HG02884 (cell line): ENCODE data around the gene NDUFS3.
"Not testable (repeated sequence)": the region's sequence is repeated elsewhere in the genome, so short reads cannot be mapped to it uniquely, and the experiment has no call there.

Experiments used
- ATAC-seq: cut with Tn5 transposase; IDR thresholded peaks from one replicate; pipeline ENCODE4 v1.9.1; 2021; ENCODE audit warnings: mild to moderate bottlenecking, moderate library complexity; ENCODE audit not compliant: unreplicated experiment

NDUFS3 gene

DNA sequence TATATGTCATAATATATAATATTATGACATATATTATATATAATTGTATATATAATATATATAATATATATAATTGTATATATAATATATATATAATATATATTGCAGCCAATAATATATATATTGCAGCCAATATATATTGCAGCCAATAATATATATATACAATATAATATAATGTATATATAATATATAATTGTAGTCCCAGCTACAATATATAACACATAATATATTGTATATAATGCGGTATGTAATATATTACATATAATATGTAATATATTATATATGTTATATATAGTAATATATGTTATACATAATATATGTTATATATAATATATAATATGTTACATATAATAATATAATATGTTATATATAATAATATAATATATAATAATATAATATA is 20.2 kb upstream of the NDUFS3 start:
- ATAC-seq = no peak

DNA sequence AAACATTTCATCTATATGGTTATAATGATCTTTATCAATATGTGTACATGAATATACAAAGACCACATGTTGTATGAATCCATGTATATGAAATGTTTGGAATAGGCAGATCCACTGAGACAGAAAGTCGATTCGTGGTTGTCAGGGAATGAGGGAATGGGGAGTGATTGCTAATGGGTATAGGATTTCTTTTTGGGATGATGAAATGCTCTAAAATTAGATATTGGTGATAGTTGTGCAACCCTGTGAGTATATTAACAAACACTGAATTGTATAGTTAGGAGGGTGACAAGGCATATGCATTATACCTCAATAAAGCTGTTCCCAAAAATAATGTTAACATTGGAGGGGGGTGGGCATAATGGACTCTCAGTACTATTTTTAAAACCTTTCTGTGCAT is 18.4 kb upstream of the NDUFS3 start:
- ATAC-seq = no peak

GRCh38 chr11:47562393-47562792 is 16.5 kb upstream of the NDUFS3 start:
- ATAC-seq = not testable (repeated sequence)

DNA sequence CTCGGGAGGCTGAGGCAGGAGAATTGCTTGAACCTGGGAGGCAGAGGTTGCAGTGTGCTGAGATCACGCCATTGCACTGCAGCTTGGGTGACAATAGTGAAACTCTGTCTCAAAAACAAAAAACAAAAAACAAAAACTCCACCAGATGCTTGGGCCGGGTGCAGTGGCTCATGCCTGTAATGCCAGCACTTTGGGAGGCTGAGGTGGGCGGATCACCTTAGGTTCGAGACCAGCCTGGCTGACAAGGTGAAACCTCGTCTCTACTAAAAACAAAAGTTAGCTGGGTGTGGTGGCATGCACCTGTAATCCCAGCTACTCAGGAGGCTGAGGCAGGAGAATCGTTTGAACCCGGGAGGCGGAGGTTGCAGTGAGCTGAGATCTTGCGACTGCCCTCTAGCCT is 14.5 kb upstream of the NDUFS3 start:
- not testable (repeated sequence) for ATAC-seq

DNA sequence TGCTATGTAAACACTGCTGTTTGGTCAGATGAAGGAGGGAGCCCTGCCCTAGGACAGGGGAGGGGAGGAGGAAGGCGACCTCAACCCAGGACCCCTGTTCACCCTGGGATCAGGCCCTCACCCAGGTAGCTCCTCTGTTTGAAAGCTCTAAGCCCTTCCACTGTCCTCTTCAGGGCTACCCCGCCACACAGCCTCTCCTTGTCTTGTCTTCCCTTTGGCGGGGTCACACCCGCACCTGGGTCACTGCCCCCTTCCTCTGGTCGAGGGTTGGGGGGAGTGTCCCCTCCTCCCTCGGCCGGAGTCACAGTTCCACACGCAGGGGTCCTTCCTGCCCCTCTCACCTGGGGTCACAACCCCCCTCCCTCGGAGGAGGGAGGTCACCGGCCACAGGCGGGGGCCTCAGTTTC is 13.9 kb upstream of the NDUFS3 start:
- ATAC-seq = no peak

- ATAC-seq = peak; percentile 80
Observed at GRCh38 chr11:47565340-47566148, 13.3 kb upstream of the NDUFS3 start, which contains the start of gene PTPMT1. Gene PTPMT1, plus strand, starts transcription at chr11:47565599. Its CDS starts 24 bp downstream, at chr11:47565623.

- no peak for ATAC-seq
Observed at GRCh38 chr11:47566149-47566698, 12.7 kb upstream of the NDUFS3 start.

- no peak for ATAC-seq
Observed at GRCh38 chr11:47569646-47570045, 9.2 kb upstream of the NDUFS3 start.

DNA sequence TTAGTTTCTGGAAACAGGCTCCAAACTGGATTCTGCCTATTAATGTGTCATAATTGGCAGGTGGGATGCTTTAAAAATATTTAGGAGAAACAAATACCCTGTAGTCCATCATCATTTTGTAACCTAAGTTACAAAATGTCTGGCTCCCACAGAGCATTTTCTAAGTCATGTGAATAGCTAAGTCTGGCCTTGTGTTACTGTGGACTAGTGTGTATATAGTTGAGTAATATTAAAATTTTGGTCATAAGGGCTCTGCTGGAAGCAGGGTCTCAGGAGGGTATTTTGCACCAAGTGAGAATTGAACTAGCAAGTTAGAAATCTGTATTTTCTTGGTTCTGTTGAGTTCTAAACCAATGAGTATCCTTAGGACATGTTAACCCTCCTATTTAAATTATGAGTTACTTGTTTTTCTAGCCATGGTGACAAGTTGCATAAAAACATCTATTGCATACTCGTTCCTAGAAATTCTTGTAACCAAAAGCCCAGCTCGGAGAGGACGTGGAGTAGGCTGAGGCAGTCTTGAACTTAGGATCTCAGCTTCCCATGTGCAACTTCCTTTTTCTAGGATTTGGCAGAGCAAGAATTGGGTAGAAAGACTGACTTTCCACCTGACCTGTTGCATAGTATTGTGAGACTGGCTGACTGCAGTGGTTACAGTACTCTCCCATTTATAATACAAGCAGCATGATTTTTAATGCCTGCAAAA is 8.1 kb upstream of the NDUFS3 start:
- no peak for ATAC-seq

DNA sequence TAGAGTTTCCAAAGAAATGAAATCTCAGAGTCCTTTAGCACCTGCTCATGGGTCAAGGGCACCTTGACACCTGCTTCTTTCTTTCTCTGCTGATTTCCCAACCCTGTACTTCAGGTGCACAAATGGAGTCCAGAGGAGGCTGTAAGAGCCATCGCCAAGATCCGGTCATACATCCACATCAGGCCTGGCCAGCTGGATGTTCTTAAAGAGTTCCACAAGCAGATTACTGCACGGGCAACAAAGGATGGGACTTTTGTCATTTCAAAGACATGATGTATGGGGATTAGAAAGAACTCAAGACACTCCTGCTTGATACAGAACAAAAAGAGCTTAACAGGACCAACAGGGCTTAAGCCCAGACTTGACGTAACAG is 7.5 kb upstream of the NDUFS3 start:
- no peak for ATAC-seq

DNA sequence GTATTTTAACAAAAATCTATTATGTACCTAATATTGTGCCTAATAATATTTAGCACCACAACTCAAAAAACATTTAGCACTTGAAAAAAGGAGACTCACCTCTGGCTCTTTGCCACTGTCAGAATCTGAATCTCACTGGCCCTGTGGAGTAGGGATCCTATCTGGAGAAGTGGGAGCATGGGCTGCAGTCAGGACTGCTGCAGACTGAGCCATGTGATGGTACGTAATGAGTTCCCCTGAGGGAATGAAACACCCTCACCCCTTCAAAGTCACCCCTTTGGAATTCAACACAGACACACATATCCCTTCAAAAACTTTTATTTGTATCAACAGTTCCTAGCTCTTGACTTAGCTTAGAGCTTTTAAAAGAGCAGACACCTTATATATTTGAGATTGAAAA is 7.0 kb upstream of the NDUFS3 start:
- ATAC-seq = no peak

DNA sequence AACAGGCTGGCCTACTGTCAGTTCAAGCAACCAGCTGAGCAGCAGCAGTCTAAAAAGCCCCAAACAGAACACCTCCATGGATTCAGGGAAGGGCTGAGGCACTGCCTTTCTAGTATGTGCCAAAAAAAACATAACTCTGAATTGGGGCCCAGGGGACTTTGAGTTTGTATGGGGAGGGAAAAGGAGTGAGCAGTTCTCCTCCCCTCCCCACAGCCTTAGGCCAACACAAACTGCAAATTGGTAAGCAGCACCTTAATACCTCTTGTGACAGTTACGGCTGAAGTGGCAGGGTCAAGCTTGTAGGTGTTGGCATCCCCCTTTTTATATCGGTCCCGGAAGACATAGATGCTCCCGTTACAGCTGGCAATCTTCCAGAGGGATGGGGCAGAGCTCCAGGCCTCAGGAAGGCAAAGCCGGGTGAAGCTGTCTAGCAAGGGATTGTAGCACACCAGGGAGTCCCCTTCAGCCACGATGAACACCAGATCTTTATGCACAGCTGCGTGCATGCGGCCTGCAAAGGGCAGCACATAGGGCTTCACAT is 6.1 kb upstream of the NDUFS3 start:
- ATAC-seq = no peak

DNA sequence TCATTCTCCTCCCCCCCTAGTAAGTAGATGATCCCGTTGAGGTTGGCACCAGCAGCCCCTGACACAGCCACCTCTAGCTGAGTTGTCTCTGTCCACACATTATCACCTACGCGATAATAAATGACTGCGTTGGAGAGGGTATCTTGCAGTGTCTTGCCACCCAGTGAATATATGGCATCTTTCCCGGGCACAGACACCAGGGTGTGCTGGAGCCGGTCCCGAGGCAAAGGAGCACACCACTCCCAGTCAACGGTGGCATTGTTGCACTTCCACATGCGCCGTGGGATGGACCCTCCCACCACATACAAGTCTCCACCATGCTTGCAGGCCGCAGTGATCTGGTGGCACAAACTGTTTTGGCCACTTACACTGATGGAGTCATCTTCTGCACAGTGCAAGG is 5.6 kb upstream of the NDUFS3 start:
- ATAC-seq = no peak

- ATAC-seq = no peak
Observed at GRCh38 chr11:47577460-47578041, 1.3 kb upstream of the NDUFS3 start.

DNA sequence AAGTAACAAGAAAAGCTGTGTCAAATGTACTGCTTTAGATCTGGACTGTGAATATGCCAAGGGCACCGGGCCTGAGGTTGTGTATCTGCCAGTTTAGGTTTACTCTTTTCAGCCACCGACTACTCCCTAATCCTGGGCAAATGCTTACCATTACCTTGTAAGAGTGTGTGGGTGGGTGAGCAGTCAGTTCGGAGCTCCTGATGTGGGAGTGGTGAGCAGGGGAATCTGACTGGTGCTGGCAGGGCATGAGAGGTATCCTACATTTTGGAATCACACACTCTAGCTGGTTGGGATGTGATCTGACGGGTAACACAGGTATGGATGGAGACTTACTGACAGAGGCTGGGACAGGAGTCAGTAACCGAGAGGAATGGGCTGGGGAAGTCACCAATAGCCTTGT is 5.0 kb downstream of the NDUFS3 start:
- ATAC-seq = no peak

DNA sequence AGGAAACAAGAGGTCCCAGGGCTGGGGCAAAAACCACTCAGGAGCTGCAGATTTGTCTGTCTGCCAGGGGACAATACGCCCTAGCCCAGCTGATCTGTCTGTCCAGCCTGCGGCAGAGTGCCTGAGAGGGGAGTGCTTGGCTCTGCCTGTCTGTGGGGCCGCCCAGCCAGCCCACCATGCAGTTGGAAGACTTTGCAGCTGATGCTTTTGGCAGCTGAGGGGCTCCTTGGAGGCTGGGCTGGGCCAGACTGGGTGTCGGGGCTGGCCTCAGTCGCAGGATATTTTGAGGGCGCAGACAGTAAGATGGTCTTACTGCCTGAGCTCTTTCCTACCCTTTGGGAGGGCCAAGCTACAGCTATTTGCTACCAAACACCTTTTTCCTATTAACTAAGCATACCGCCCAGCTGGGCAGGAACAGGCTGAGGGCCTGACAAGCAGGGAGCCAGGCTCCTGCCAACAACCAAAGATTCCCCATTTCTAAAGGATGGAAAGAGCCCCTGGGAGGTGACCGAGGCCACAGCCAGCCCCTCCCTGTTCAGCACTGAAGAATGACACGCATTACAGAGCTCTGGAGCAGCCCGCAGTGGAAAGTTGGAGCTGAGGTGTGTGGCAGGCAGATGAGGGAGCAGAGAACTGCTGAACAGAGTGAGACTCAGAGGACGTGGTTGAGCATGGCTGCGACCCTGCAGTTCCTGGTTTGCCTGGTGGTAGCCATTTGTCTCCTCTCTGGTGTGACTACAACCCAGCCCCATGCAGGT is 7.4 kb downstream of the NDUFS3 start, which contains the start of gene FAM180B:
TSS of gene FAM180B (plus strand) at position 581 of the 758 bp plus-strand sequence. CDS start at position 672, 91 bp downstream.
- ATAC-seq = no peak

DNA sequence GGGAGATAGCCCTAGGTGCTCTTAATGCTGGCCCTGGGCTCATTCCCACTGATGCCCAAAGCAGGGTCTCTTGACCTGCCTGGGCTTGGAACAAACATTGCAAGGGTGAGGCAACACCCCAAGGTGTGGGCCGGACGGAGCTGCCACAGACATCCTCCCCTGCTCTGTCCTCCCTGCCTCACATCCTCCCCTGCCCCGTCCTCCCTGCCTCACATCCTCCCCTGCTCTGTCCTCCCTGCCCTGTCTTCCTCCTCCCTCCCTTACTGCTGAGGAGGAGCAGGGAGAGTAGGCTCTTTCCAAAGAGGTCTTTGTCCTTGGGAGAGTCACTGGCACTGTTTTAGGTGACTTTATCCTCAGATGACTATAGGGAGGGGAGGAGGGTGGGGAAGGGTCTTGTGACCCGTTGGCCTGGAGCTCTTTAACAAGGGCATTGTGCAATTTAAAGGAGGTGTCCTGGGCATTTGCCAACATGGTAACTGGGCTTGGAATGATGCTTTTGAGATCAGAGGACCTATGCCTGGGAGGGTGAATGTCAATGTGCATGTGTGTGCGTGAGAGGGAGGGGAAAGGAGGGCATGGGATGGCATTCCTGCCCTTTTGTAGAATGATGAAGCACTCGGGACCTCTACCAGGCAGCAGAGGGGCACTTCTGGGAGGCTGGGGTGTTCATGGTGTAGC is 8.3 kb downstream of the NDUFS3 start:
- no peak for ATAC-seq

GRCh38 chr11:47587723-47588326 is 9.0 kb downstream of the NDUFS3 start:
- ATAC-seq = no peak

GRCh38 chr11:47589118-47589517 is 10.2 kb downstream of the NDUFS3 start:
- no peak for ATAC-seq

DNA sequence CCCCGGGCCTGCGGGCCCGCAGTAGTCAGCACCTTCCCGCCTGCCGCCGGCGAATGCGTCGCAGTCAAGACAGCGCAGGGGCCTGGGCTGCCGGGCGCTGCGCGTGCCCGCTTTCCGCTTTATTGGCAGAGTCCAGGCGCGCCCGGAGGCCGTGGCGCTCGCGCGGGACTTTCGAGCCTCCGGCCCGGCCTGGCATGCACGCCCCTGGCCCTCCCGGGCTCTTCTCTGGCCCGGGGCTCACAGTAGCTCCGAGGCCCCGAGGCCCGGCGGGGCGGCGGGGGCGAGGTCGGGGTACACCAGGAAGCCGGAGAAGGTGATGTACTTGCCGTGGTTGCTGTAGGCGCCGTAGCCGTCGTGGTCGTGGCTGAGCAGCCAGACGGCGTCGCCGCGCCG is 10.7 kb downstream of the NDUFS3 start:
- no peak for ATAC-seq
